CD4-positive, alpha-beta T cell treated with Interleukin-15 for 4 hours (primary cell): Measurements from ENCODE around the gene SHISA5.

Experiments
- DNase-seq: peaks from one replicate; pipeline ENCODE4 v3.0.0-alpha.2; 2020; ENCODE audit warnings: low spot score

SHISA5 gene

DNA sequence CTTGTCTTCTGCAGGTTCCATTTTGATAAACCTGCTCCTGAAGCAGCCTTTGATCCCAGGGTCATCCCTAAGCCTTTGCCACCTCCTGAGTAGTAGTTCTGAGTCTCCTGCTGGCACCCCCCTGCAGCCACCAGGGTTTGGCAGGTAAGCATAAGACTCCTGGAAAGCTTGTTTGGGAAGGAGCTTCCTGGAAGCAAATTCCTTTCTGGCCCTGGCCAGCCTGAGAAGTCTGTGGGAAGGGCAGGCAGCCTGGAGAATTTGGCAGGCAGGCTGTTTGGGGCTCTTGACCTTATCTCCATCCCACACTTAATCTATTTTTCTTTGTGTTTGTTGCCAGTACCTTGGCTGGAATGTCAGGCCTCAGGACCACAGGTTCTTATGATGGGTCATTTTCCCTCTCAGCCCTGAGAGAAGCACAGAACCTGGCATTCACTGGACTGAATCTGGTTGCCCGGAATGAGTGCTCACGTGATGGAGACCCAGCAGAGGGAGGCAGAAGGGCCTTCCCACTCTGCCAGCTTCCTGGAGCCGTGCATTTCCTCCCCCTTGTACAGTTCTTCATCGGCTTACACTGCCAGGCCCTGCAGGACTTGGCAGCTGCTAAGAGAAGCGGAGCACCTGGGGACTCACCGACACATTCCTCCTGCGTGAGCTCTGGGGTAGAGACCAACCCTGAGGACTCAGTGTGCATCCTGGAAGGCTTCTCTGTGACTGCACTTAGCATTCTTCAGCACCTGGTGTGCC is 44.0 kb downstream of the SHISA5 start:
- no peak for DNase-seq

DNA sequence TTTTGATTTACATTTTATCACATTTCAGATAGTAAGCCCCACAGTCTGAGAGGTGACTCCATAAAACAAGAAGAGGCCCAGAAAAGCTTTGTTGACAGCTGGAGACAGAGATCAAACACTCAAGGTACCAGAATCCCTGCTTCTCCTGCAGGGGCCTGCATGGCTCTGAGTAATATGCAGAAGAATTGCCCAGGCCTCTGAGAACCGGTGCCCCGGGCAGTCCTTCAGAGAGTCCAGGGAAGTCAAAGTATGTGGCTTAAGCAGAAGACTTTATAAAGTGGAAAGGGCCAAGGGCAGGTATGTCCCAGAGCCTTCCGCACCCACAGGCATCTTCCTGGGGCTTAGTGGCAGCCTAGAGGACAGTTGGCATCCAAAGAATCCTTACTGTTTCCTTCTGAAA is 44.6 kb downstream of the SHISA5 start:
- DNase-seq: no peak

- no peak for DNase-seq
These were observed 47.5 kb downstream of the SHISA5 start for GRCh38 chr3:48456456-48456855.

DNA sequence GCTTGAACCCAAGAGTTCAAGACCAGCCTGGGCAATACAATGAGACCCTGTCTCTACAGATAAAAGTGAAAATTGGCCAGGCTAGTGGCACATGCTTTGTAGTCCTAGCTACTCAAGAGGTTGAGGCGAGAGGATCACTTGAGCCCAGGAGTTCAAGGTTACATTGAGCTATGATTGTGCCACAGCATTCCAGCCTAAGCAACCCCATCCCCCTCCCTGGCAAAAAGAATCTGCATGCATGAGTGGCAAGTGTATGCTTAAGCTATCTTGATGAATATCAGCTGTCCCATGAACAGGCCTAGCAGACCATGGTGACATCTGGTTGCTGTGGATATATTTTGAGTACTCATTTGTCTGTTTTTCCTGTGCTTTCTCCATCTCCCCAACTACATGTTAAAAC is 52.7 kb downstream of the SHISA5 start:
- DNase-seq: no peak

GRCh38 chr3:48446425-48447193 is 57.4 kb downstream of the SHISA5 start, which contains the start of gene ATRIP:
ATRIP (plus strand) TSS chr3:48446737; CDS start chr3:48446846, 109 bp downstream.
- DNase-seq: peak; percentile 83

GRCh38 chr3:48446043-48446424 is 57.9 kb downstream of the SHISA5 start:
- no peak for DNase-seq

DNA sequence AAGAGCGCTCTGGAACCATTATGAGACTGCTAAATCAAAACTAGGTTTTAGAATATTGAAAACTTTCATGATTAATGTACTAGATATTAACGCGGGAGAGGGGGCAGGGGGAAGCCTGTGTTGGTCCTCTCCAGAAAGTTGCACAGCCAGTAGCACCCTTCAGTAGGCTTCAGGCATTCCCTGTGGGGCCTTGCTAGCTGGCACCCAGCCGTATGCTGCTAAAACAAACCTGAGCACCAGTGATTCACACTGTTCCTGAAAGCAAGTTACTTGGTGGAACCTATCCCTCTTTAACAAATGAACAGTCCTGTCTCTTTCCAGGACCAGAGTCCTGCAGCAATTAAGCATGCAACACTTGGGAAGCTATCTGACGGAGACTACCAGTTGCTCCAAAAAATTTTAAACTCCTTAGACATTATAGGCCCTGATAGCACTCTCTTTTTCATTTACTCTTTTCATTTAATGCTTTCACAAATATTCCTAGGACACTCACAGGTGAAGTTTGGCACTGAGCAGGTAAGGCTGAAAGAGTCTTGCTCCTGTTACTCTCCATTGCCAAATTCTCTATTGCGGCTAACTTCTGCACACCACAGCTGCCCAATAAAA is 58.6 kb downstream of the SHISA5 start:
- no peak for DNase-seq

- DNase-seq: no peak
These were observed 62.0 kb downstream of the SHISA5 start for GRCh38 chr3:48441940-48442339.

GRCh38 chr3:48440590-48440958 is 63.4 kb downstream of the SHISA5 start:
- DNase-seq: no peak

DNA sequence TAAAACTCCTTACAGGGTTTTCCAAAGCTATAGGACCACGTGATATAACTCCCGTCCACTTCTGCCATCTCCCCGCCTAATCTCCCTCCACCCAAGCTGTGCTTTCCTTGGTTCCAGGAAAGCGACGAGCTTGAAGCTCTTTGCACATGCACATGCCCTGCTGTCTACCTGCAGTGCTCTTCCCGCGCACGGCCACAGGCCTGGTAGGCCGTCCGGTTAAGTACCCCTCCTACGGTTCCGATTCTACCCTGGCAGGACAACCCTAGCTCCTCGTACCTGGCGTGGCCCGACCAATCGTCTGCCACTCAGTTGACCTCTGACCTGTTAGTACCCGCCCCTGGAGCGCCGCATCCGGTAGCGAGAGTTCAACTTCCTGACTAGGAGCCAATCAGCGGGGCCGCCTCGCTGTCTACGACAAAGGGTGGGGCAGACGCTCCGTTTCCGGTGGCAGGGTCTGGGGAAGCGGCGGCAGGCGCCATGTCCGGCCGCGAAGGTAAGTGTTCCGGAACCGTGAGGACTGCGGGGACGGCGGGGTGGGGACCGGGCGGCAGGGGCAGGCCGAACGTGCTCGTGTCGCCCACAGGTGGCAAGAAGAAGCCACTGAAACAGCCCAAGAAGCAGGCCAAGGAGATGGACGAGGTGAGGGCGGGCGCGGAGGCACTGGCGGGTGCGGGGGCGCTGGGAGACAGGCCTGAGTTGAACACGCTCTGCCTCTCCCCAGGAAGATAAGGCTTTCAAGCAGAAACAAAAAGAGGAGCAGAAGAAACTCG is 64.0 kb downstream of the SHISA5 start, which contains the start of the genes CCDC51 and TMA7:
Gene CCDC51, minus strand, starts transcription at position 300 of the 770 bp plus-strand sequence. CDS start 4,991 bp downstream, outside the sequence.
Gene TMA7, plus strand, starts transcription at position 438 of the 770 bp plus-strand sequence. Its CDS starts 40 bp downstream, at position 478.
- DNase-seq: peak; percentile 97

- no peak for DNase-seq
These were observed 66.2 kb downstream of the SHISA5 start for GRCh38 chr3:48437812-48438211.

- DNase-seq: no peak
These were observed 67.1 kb downstream of the SHISA5 start for GRCh38 chr3:48436855-48437254.

- no peak for DNase-seq
These were observed 67.5 kb downstream of the SHISA5 start for GRCh38 chr3:48436477-48436787.

GRCh38 chr3:48435774-48436476 is 68.0 kb downstream of the SHISA5 start:
- DNase-seq: peak; percentile 90

DNA sequence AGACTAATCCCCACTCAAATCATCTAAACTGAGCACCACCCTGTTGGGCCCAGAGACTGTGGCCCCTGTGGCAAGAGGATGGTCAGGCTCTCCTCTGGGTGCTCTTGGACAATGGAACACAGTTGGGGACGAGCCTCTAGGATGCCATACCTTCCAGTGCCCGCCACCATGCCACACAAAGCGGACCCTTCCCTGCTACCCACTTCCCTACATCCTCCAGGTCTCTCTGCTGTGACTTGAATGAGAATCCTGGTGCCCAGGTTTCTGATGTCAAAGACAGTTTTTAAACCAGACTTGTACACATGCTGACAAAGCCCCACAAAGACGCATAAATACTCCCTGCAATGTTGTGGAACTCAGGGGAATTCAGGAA is 68.8 kb downstream of the SHISA5 start:
- no peak for DNase-seq

DNA sequence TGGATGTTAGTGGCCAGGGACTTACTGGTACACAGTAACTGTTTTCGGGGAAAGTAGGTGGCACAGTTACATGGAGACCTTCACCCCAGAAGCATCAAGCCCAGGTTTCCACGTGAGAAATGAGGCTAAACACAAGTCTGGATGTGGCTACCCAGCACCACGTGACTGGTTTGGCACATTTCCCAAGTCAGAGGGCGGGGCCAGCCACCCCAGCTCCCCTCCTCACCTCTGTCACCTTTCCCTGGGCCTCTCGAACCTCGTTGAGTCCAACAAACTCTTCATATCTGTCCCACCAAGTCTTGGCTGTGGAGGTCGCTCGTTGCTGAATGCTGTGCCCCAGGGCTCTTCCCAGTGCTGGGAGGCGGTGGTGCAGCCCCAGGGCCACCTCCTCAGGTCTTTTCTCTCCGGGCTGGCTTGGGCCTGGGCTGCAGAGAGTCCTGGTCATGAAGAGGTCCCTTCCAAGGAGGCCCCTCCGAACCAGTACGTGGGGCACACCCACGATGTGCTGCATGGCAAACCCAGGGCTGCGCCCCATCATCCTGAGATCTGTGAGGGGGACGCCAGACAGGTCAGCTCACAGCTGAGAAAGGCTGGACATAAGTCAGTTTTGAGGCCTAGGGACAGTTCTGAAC is 69.3 kb downstream of the SHISA5 start:
- DNase-seq: no peak

- no peak for DNase-seq
These were observed 70.4 kb downstream of the SHISA5 start for GRCh38 chr3:48433472-48434118.

DNA sequence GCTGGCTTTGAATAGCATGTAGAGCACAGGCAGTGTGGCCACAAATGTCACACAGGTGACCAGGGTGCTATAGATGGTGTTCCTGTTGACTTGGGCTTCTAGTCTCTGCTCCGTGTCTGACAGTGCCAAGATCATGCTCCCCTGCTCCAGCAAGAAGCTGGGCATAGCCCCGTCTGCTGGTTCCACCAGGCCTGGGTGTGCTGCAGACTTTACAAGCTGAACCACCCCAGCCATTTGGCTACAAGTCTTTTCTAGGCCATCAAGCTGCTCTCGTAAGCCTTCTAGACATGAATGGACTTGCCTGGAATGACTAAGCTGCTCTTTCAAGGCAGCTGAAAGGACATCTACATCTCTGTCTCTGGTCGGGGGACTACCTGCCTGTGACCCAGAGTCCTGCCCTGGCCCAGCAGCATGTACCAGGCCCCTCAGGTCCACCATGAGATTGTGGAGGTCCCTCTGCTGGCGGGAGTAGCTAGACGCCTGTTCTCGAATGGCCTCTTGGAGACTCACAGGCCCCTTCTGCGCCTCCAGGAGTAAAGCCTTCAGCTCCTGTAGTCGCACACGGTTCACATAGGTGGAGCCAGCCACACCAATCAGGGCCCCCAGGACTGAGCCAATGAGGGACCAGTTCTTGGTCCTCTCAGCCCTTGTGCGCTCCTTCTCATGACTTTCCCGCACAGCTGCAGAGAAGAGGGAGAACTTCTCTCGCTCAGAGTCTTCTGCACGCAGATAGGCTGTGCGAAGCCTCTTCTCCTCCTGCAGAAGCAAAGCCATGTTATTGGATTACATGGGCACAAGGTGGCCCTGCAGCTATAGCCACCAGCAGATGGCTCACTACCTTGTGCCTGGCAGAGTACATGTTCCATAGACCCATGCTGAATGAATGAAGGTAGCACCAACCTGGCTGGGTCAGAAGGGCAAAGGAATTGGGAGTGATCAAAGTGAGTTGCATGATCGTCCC is 71.3 kb downstream of the SHISA5 start:
- no peak for DNase-seq

GRCh38 chr3:48431224-48432029 is 72.5 kb downstream of the SHISA5 start:
- no peak for DNase-seq
